ENCODE data around the gene CNTN2. TPM values are rescaled to one million over a fixed set of nuclear protein-coding genes. Genes with fewer than 3 reads are reported as not detected.

Gene CNTN2
- total and polyA plus RNA-seq, 2 experiments from 2014 or later = 1.3 to 2.2 TPM

DNA sequence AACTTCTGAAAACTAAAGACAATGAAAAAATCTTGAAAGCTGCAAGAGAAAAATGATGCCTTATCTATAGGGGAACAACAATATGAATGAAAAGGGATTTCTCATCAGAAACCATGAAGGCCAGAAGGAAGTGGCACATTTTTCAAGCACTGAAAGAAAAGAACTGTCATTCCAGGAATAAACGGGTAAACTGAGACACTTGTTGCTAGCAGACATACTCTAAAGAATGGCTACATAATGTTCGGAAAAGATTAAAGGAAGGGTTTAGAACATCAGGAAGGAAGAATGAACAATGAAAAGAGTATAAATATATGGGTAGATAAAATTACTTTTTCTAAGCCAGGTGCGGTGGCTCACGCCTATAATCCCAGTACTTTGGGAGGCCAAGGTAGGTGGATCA is 64.3 kb downstream of the CNTN2 start:
- no peak overlapping the region for H3K4me3 ChIP-seq
- ATAC-seq (no peak), DNase-seq (ENCODE audit: low spot score) (no peak)
- no peak overlapping the region for H3K4me2 ChIP-seq
- H4K20me1 ChIP-seq (replicated peaks; ENCODE audit: insufficient read depth) = peaks cover 11% of the 10 kb centered on the region
- TF ChIP-seq EZH2 (IDR thresholded peaks at IDR 0.05; ENCODE audit: low read depth, unreplicated experiment) (no peak), ZNF114 (CRISPR knock-in tag; IDR thresholded peaks at IDR 0.05) (no peak), CREB1 (CRISPR knock-in tag; IDR thresholded peaks at IDR 0.05; ENCODE audit: low read depth) (no peak), POLR2AphosphoS5 (IDR thresholded peaks at IDR 0.05; ENCODE audit: low read depth) (no peak), ZNF331 (CRISPR knock-in tag; IDR thresholded peaks at IDR 0.05; ENCODE audit: low read depth) (no peak), JUNB (IDR thresholded peaks at IDR 0.05; ENCODE audit: unreplicated experiment) (no peak), EZH2phosphoT487 (IDR thresholded peaks at IDR 0.05; ENCODE audit: unreplicated experiment) (no peak), NANOG (IDR thresholded peaks at IDR 0.05; ENCODE audit: borderline replicate concordance) (no peak), STAT1 (IDR thresholded peaks at IDR 0.05; ENCODE audit: unreplicated experiment) (no peak)
- TF ChIP-seq, protein P1, sequence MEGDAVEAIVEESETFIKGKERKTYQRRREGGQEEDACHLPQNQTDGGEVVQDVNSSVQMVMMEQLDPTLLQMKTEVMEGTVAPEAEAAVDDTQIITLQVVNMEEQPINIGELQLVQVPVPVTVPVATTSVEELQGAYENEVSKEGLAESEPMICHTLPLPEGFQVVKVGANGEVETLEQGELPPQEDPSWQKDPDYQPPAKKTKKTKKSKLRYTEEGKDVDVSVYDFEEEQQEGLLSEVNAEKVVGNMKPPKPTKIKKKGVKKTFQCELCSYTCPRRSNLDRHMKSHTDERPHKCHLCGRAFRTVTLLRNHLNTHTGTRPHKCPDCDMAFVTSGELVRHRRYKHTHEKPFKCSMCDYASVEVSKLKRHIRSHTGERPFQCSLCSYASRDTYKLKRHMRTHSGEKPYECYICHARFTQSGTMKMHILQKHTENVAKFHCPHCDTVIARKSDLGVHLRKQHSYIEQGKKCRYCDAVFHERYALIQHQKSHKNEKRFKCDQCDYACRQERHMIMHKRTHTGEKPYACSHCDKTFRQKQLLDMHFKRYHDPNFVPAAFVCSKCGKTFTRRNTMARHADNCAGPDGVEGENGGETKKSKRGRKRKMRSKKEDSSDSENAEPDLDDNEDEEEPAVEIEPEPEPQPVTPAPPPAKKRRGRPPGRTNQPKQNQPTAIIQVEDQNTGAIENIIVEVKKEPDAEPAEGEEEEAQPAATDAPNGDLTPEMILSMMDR (conservative IDR thresholded peaks at IDR 0.05; ENCODE audit: low read depth in 2 of 2) = no peak
- TF ChIP-seq, protein P2, sequence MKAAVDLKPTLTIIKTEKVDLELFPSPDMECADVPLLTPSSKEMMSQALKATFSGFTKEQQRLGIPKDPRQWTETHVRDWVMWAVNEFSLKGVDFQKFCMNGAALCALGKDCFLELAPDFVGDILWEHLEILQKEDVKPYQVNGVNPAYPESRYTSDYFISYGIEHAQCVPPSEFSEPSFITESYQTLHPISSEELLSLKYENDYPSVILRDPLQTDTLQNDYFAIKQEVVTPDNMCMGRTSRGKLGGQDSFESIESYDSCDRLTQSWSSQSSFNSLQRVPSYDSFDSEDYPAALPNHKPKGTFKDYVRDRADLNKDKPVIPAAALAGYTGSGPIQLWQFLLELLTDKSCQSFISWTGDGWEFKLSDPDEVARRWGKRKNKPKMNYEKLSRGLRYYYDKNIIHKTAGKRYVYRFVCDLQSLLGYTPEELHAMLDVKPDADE (IDR thresholded peaks at IDR 0.05) = no peak
- TF ChIP-seq, protein P3, sequence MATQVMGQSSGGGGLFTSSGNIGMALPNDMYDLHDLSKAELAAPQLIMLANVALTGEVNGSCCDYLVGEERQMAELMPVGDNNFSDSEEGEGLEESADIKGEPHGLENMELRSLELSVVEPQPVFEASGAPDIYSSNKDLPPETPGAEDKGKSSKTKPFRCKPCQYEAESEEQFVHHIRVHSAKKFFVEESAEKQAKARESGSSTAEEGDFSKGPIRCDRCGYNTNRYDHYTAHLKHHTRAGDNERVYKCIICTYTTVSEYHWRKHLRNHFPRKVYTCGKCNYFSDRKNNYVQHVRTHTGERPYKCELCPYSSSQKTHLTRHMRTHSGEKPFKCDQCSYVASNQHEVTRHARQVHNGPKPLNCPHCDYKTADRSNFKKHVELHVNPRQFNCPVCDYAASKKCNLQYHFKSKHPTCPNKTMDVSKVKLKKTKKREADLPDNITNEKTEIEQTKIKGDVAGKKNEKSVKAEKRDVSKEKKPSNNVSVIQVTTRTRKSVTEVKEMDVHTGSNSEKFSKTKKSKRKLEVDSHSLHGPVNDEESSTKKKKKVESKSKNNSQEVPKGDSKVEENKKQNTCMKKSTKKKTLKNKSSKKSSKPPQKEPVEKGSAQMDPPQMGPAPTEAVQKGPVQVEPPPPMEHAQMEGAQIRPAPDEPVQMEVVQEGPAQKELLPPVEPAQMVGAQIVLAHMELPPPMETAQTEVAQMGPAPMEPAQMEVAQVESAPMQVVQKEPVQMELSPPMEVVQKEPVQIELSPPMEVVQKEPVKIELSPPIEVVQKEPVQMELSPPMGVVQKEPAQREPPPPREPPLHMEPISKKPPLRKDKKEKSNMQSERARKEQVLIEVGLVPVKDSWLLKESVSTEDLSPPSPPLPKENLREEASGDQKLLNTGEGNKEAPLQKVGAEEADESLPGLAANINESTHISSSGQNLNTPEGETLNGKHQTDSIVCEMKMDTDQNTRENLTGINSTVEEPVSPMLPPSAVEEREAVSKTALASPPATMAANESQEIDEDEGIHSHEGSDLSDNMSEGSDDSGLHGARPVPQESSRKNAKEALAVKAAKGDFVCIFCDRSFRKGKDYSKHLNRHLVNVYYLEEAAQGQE (IDR thresholded peaks at IDR 0.05; ENCODE audit: unreplicated experiment) = no peak
- TF ChIP-seq, protein P4, sequence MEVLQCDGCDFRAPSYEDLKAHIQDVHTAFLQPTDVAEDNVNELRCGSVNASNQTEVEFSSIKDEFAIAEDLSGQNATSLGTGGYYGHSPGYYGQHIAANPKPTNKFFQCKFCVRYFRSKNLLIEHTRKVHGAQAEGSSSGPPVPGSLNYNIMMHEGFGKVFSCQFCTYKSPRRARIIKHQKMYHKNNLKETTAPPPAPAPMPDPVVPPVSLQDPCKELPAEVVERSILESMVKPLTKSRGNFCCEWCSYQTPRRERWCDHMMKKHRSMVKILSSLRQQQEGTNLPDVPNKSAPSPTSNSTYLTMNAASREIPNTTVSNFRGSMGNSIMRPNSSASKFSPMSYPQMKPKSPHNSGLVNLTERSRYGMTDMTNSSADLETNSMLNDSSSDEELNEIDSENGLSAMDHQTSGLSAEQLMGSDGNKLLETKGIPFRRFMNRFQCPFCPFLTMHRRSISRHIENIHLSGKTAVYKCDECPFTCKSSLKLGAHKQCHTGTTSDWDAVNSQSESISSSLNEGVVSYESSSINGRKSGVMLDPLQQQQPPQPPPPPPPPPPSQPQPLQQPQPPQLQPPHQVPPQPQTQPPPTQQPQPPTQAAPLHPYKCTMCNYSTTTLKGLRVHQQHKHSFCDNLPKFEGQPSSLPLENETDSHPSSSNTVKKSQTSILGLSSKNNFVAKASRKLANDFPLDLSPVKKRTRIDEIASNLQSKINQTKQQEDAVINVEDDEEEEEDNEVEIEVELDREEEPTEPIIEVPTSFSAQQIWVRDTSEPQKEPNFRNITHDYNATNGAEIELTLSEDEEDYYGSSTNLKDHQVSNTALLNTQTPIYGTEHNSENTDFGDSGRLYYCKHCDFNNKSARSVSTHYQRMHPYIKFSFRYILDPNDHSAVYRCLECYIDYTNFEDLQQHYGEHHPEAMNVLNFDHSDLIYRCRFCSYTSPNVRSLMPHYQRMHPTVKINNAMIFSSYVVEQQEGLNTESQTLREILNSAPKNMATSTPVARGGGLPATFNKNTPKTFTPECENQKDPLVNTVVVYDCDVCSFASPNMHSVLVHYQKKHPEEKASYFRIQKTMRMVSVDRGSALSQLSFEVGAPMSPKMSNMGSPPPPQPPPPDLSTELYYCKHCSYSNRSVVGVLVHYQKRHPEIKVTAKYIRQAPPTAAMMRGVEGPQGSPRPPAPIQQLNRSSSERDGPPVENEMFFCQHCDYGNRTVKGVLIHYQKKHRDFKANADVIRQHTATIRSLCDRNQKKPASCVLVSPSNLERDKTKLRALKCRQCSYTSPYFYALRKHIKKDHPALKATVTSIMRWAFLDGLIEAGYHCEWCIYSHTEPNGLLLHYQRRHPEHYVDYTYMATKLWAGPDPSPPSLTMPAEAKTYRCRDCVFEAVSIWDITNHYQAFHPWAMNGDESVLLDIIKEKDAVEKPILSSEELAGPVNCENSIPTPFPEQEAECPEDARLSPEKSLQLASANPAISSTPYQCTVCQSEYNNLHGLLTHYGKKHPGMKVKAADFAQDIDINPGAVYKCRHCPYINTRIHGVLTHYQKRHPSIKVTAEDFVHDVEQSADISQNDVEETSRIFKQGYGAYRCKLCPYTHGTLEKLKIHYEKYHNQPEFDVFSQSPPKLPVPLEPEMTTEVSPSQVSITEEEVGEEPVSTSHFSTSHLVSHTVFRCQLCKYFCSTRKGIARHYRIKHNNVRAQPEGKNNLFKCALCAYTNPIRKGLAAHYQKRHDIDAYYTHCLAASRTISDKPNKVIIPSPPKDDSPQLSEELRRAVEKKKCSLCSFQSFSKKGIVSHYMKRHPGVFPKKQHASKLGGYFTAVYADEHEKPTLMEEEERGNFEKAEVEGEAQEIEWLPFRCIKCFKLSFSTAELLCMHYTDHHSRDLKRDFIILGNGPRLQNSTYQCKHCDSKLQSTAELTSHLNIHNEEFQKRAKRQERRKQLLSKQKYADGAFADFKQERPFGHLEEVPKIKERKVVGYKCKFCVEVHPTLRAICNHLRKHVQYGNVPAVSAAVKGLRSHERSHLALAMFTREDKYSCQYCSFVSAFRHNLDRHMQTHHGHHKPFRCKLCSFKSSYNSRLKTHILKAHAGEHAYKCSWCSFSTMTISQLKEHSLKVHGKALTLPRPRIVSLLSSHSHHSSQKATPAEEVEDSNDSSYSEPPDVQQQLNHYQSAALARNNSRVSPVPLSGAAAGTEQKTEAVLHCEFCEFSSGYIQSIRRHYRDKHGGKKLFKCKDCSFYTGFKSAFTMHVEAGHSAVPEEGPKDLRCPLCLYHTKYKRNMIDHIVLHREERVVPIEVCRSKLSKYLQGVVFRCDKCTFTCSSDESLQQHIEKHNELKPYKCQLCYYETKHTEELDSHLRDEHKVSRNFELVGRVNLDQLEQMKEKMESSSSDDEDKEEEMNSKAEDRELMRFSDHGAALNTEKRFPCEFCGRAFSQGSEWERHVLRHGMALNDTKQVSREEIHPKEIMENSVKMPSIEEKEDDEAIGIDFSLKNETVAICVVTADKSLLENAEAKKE (CRISPR knock-in tag; IDR thresholded peaks at IDR 0.05) = no peak
- peaks cover 24% of the 10 kb centered on the region for H3K36me3 ChIP-seq (ENCODE audit: insufficient read depth)
- 0 out of 2 replicates have a peak, but pooled peaks cover 6% of the 10 kb centered on the region for H3F3A ChIP-seq (replicated peaks; ENCODE audit: low read depth)
- Mint-ChIP-seq H3K9me3 (no peaks in the 10 kb centered on the region), H3K4me3 (no peak overlapping the region), H3K4me1 (no peaks in the 10 kb centered on the region), H3K36me3 (ENCODE audit: low read depth) (peaks cover 47% of the 10 kb centered on the region), H3K27ac (no peak overlapping the region), H3K27me3 (ENCODE audit: insufficient read depth, low read depth, poor library complexity) (no peaks in the 10 kb centered on the region)
- H3K27ac ChIP-seq (ENCODE audit: low read depth) = no peak overlapping the region
- H3K9me2 ChIP-seq (ENCODE audit: insufficient read depth) = no peaks in the 10 kb centered on the region
- H3K27me3 ChIP-seq (ENCODE audit: insufficient read depth) = no peaks in the 10 kb centered on the region
- no peak overlapping the region for H2AFZ ChIP-seq
- H3K4me1 ChIP-seq (ENCODE audit: insufficient read depth) = no peaks in the 10 kb centered on the region
- peaks cover 9% of the 10 kb centered on the region; the same call in 1 of the 2 replicates for H3K79me2 ChIP-seq (replicated peaks; ENCODE audit: insufficient read depth)

All from GM23338 (cell line).